OCI-LY1 (cell line): ENCODE measurements around the gene P3H1.

Source experiments
- EZH2 ChIP-seq: fragments of 200-600 bp; sonication (generic), shearing (Covaris generic); IDR thresholded peaks from 2 replicates; pipeline ENCODE4 v1.8.0; 2017; ENCODE audit warnings: borderline replicate concordance, mixed run types, mild to moderate bottlenecking, antibody characterized with exemption, low read length, moderate library complexity, mixed read lengths
- TF ChIP-seq, protein P1 (sequence below): fragments of 200-600 bp; sonication (generic), shearing (Covaris generic); IDR thresholded peaks from 2 replicates; pipeline ENCODE4 v1.5.1; 2017; ENCODE audit warnings: mild to moderate bottlenecking, antibody characterized with exemption, low read length, moderate library complexity, mixed read lengths

DNA sequence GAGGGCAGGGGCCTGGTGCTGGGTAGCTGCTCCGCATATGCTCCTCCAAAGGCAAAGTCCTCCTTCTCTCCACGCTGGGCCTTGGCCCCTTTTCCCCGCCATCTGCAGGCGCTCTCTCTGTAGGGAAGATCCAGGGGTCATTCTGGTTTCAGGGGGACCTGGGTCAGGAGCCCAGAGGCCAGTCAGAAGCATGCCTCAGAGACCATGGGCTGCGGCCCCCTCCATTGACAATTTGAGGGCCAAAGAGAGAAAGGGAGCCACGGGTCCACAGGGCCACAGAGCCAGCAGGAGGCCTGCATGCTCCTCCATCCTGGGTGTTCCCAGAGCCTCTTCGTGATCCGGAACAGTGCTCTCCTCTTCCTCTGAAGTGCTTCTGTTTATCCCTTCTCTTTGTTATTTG is 24.7 kb downstream of the P3H1 start:
- no peak for TF ChIP-seq EZH2
- TF ChIP-seq, protein P1, sequence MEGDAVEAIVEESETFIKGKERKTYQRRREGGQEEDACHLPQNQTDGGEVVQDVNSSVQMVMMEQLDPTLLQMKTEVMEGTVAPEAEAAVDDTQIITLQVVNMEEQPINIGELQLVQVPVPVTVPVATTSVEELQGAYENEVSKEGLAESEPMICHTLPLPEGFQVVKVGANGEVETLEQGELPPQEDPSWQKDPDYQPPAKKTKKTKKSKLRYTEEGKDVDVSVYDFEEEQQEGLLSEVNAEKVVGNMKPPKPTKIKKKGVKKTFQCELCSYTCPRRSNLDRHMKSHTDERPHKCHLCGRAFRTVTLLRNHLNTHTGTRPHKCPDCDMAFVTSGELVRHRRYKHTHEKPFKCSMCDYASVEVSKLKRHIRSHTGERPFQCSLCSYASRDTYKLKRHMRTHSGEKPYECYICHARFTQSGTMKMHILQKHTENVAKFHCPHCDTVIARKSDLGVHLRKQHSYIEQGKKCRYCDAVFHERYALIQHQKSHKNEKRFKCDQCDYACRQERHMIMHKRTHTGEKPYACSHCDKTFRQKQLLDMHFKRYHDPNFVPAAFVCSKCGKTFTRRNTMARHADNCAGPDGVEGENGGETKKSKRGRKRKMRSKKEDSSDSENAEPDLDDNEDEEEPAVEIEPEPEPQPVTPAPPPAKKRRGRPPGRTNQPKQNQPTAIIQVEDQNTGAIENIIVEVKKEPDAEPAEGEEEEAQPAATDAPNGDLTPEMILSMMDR = no peak
